ENCODE data around the gene MYL3.
"Not testable (repeated sequence)": the region's sequence is repeated elsewhere in the genome, so short reads cannot be mapped to it uniquely, and the experiment has no call there.

The MYL3 gene

DNA sequence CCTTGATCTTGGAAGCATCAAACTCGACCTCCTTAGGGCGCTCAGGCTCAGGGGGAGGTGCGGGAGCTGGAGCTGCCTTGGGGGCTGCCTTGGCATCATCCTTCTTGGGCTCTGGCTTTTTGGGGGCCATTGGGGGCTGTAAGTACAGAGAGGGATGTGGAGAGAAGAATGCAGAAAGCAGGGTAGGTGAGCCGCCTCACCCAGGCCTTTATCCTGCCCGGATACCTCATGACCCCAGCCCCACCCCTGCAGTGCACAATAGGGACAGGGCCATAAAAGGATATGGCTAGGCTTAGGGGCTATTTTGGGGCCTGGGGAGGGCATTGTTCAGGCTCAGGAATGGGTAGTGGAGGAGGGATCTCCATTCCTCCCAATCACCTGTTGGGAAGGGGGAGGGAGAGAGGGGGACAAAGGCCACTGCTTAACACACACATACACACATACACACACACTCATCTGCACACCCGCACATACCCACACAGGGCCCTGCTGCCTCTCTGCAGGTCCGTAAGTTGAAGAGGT, at the start of gene MYL3:
Gene MYL3, minus strand, starts transcription at position 184 of the 522 bp plus-strand sequence. Its CDS starts 54 bp downstream, at position 130.
- H3K9me3 ChIP-seq (ENCODE audit: control insufficient read depth, insufficient read depth, low read length) = no peaks in the 10 kb centered on the region
- no peak within 1 kb of the TSS for H3K4me3 ChIP-seq (ENCODE audit: low read depth, low read length)
- H3K36me3 ChIP-seq (ENCODE audit: control insufficient read depth, insufficient read depth, low read length) = no peaks in the 10 kb centered on the region
- no peaks in the 10 kb centered on the region for H3K27me3 ChIP-seq (ENCODE audit: control insufficient read depth, insufficient read depth, low read length)
- H3K27ac ChIP-seq (ENCODE audit: low read depth, low read length) = no peak within 1 kb of the TSS
- H3K4me1 ChIP-seq (ENCODE audit: control insufficient read depth, insufficient read depth, low read length) = no peaks in the 10 kb centered on the region
- no peak within 1 kb of the TSS for H3K9ac ChIP-seq (ENCODE audit: low read depth, low read length)

DNA sequence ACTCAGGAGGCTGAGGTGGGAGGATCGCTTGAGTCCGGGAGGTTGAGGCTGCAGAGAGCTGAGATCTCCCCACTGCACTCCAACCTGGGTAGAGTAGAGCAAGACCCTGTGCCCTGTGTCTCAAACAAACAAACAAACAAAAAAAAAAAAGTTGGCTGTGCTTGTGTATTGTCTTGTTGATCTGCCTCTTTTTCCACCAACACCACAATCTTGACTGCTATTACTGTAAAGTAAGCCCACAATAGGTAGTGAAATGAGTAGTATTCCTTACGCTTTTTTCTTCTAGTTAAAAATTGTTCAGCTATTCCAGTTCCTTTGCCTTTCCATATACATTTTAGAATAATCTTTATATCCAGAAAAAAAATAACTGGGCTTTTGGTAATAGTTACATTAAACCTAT, 49.7 kb upstream of the MYL3 start:
- Histone ChIP-seq H3K27ac (ENCODE audit: low read depth, low read length) (no peak overlapping the region), H3K9ac (ENCODE audit: low read depth, low read length) (no peak overlapping the region)

DNA sequence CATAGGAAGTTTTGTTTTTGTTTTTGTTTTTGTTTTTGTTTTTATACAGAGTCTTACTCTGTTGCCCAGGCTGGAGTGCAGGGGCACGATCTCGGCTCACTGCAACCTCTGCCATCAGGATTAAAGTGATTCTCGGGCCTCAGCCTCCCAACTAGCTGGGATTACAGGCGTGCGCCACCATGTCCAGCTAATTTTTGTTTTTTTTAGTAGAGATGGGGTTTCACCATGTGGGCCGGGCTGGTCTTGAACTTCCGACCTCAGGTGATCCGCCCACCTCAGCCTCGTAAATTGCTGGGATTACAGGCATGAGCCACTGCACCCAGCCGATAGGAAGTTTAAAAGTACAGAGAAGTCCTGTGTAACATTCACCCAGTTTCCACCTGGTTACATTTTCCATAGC, 47.7 kb upstream of the MYL3 start:
- H3K36me3 ChIP-seq (ENCODE audit: control insufficient read depth, insufficient read depth, low read length); H3K9me3 ChIP-seq (ENCODE audit: control insufficient read depth, insufficient read depth, low read length); H3K4me1 ChIP-seq (ENCODE audit: control insufficient read depth, insufficient read depth, low read length); H3K9ac ChIP-seq (ENCODE audit: low read depth, low read length); H3K4me3 ChIP-seq (ENCODE audit: low read depth, low read length); H3K27me3 ChIP-seq (ENCODE audit: control insufficient read depth, insufficient read depth, low read length); H3K27ac ChIP-seq (ENCODE audit: low read depth, low read length): not testable (repeated sequence)

More for the DNA sequence above, 49.7 kb upstream of the MYL3 start:
- no peak overlapping the region for H3K4me3 ChIP-seq (ENCODE audit: low read depth, low read length)
- no peaks in the 10 kb centered on the region for H3K27me3 ChIP-seq (ENCODE audit: control insufficient read depth, insufficient read depth, low read length)
- no peaks in the 10 kb centered on the region for H3K4me1 ChIP-seq (ENCODE audit: control insufficient read depth, insufficient read depth, low read length)
- 0 out of 2 replicates have a peak, but pooled peaks cover 4% of the 10 kb centered on the region for H3K9me3 ChIP-seq (ENCODE audit: control insufficient read depth, insufficient read depth, low read length)
- H3K36me3 ChIP-seq (ENCODE audit: control insufficient read depth, insufficient read depth, low read length) = peaks cover 9% of the 10 kb centered on the region

DNA sequence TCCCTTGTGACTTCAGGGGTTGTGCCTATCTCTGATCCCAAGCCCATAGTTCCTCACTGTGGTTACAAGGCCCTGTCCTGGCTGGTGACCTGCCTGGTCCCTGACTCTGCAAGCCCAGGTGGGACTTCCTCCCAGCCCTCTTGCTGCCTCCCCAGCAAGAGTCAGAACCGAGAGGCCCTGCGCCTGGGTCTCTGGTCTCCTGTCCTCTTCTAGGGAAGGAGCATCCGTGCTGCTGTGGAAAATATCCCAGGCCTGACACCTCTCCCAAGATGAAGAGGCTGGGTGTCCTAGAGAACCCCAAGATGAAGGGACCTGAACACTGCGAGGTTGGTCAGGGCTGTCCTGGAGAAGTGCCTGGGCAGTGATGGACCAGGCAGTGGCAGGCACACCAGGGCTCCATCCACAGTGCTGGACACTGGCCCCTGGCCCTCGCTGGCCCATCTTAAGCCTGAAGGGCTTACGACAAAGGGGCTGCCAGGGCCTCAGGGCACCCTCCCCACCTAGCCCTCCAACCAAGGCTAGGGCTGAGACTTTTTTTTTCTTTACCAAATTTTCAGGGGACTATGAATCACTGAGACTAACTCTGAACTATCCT, 47.0 kb upstream of the MYL3 start:
- H3K4me3 ChIP-seq (ENCODE audit: low read depth, low read length) = no peak overlapping the region
- no peaks in the 10 kb centered on the region for H3K36me3 ChIP-seq (ENCODE audit: control insufficient read depth, insufficient read depth, low read length)
- H3K27ac ChIP-seq (ENCODE audit: low read depth, low read length) = no peak overlapping the region
- H3K27me3 ChIP-seq (ENCODE audit: control insufficient read depth, insufficient read depth, low read length) = no peaks in the 10 kb centered on the region
- no peak overlapping the region for H3K9ac ChIP-seq (ENCODE audit: low read depth, low read length)
- H3K4me1 ChIP-seq (ENCODE audit: control insufficient read depth, insufficient read depth, low read length) = no peaks in the 10 kb centered on the region
- H3K9me3 ChIP-seq (ENCODE audit: control insufficient read depth, insufficient read depth, low read length) = no peaks in the 10 kb centered on the region

DNA sequence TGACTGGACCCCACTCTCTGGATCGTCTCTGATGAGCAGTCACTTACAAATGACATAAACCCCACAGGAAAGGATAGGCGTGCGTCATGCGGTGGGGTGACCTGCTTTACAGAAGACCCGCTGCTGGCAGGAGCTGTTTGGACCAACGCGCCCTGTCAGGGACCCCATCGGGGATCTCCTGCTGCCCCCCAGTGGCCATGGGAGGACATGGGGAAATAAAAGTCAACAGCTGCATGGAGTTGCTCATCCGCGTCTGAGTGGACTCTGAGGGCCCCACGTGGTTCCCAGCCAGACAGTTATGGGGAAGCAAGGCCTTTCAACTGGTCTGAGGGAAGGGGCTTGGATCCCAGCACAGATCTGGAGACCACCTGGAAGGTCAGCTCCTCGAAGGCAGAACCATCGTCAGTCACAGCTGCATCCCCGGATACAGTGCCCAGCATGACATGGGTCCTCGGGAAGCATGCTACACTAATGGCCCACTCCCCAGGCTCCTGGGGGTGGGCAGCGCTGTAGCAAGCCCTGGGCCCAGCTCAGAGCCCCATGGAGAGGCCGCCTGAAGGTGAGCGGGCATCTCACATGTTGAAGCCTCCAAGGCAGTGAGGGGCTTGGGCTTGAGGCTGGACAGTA, 46.4 kb upstream of the MYL3 start:
- no peaks in the 10 kb centered on the region for H3K36me3 ChIP-seq (ENCODE audit: control insufficient read depth, insufficient read depth, low read length)
- no peak overlapping the region for H3K9ac ChIP-seq (ENCODE audit: low read depth, low read length)
- no peak overlapping the region for H3K27ac ChIP-seq (ENCODE audit: low read depth, low read length)
- no peaks in the 10 kb centered on the region for H3K9me3 ChIP-seq (ENCODE audit: control insufficient read depth, insufficient read depth, low read length)
- H3K4me1 ChIP-seq (ENCODE audit: control insufficient read depth, insufficient read depth, low read length) = no peaks in the 10 kb centered on the region
- H3K27me3 ChIP-seq (ENCODE audit: control insufficient read depth, insufficient read depth, low read length) = no peaks in the 10 kb centered on the region
- no peak overlapping the region for H3K4me3 ChIP-seq (ENCODE audit: low read depth, low read length)

DNA sequence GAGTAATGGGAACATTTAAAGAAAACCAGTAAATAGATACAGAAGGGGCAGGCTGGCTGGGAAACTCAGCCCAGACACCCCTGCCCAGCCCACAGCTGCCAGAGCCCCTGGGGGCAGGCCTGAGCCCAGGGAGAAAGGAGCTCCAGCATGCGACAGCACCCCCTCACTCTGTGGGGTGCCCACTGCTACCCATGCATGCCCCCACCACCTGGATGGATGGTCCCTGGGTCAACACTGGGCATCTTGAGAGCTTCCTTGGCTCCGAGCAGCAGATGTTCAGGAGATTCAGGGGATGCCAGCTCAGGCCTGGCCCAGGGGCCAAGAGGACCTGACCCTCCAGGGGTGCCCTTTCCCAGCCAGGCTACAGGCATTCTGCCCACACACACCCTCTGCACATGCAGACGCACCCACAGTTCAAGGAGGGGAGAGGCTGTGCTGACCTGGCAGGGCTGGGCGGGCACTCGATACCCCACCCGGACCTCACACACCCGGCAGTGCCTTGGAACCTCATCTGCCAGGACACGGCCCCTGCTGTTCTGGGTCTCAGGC, 45.8 kb upstream of the MYL3 start:
- H3K4me1 ChIP-seq (ENCODE audit: control insufficient read depth, insufficient read depth, low read length) = no peaks in the 10 kb centered on the region
- H3K4me3 ChIP-seq (ENCODE audit: low read depth, low read length) = no peak overlapping the region
- H3K36me3 ChIP-seq (ENCODE audit: control insufficient read depth, insufficient read depth, low read length) = no peaks in the 10 kb centered on the region
- H3K9ac ChIP-seq (ENCODE audit: low read depth, low read length) = no peak overlapping the region
- H3K27me3 ChIP-seq (ENCODE audit: control insufficient read depth, insufficient read depth, low read length) = no peaks in the 10 kb centered on the region
- H3K27ac ChIP-seq (ENCODE audit: low read depth, low read length) = no peak overlapping the region
- no peaks in the 10 kb centered on the region for H3K9me3 ChIP-seq (ENCODE audit: control insufficient read depth, insufficient read depth, low read length)

DNA sequence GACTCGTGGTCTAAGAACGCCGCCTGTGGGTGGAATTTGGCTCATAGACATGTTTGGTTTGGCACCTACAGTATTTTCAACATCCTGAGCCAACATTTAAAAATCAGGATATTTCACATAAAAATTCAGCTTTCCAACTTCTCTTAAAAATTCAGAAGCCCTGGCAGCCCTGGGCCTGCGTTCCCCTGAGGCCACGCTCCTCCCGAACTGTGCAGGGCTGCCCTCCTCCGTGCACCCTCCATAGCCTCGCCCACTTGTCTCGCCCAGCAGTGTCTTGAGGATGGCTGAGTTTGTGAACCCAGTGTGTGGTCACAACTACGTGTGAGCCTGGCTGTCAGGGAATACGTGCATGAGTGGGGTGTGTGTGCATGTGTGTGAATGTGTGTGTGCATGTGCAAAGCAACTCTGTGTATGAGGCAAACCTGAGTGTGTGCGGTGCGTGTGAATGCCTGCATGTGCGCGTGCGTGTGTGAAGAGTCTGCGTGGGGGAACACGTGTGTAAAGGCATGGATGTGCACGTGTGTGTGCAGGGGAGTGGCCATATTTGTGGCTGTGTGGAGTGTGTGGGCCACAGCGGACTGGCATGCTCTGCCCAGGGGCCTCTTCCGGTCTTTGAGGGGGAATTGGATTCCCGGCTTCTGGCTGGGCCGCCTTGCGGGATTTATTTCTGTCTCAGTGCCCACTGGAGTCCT, 45.2 kb upstream of the MYL3 start:
- Histone ChIP-seq H3K9me3 (ENCODE audit: control insufficient read depth, insufficient read depth, low read length) (no peaks in the 10 kb centered on the region), H3K4me1 (ENCODE audit: control insufficient read depth, insufficient read depth, low read length) (no peaks in the 10 kb centered on the region), H3K27ac (ENCODE audit: low read depth, low read length) (no peak overlapping the region), H3K4me3 (ENCODE audit: low read depth, low read length) (no peak overlapping the region), H3K27me3 (ENCODE audit: control insufficient read depth, insufficient read depth, low read length) (no peaks in the 10 kb centered on the region), H3K9ac (ENCODE audit: low read depth, low read length) (no peak overlapping the region), H3K36me3 (ENCODE audit: control insufficient read depth, insufficient read depth, low read length) (no peaks in the 10 kb centered on the region)

DNA sequence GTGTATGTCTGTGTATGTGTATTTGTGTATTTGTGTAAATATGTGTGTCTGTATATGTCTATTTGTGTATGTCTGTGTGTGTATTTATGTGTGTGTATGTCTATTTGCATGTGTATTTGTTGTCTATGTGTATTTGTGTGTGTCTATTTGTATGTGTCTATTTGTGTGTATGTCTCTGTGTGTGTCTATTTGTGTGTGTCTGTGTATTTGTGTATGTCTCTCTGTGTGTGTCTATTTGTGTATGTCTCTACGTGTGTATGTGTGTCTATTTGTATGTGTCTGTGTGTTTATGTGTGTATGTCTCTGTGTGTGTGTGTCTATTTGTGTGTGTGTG, 44.7 kb upstream of the MYL3 start:
- no peak overlapping the region for H3K9ac ChIP-seq (ENCODE audit: low read depth, low read length)
- no peak overlapping the region for H3K4me3 ChIP-seq (ENCODE audit: low read depth, low read length)
- H3K4me1 ChIP-seq (ENCODE audit: control insufficient read depth, insufficient read depth, low read length) = no peaks in the 10 kb centered on the region
- H3K27me3 ChIP-seq (ENCODE audit: control insufficient read depth, insufficient read depth, low read length) = no peaks in the 10 kb centered on the region
- H3K9me3 ChIP-seq (ENCODE audit: control insufficient read depth, insufficient read depth, low read length) = no peaks in the 10 kb centered on the region
- H3K36me3 ChIP-seq (ENCODE audit: control insufficient read depth, insufficient read depth, low read length) = no peaks in the 10 kb centered on the region
- H3K27ac ChIP-seq (ENCODE audit: low read depth, low read length) = no peak overlapping the region

DNA sequence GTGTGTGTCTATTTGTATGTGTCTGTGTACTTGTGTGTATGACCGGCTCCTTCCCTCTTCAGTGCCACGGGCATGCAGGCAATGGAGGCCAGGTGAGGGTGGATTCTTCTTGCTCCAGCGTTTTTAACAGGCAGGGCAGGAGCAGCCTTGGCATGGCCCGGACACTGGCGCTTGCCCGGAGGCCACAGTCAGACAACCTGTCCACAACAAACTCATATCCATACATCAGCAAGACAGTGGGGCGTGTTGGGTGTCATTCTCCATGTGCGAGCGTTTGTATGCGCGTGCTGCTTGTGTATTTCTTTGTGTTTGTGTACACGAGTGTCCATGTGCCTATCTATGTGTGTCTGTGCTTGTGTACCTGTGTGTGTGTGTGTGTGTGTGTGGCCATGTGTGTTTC, 44.0 kb upstream of the MYL3 start:
- Histone ChIP-seq H3K4me1 (ENCODE audit: control insufficient read depth, insufficient read depth, low read length) (no peaks in the 10 kb centered on the region), H3K9ac (ENCODE audit: low read depth, low read length) (no peak overlapping the region), H3K27ac (ENCODE audit: low read depth, low read length) (no peak overlapping the region), H3K4me3 (ENCODE audit: low read depth, low read length) (no peak overlapping the region), H3K27me3 (ENCODE audit: control insufficient read depth, insufficient read depth, low read length) (no peaks in the 10 kb centered on the region), H3K9me3 (ENCODE audit: control insufficient read depth, insufficient read depth, low read length) (no peaks in the 10 kb centered on the region), H3K36me3 (ENCODE audit: control insufficient read depth, insufficient read depth, low read length) (no peaks in the 10 kb centered on the region)

DNA sequence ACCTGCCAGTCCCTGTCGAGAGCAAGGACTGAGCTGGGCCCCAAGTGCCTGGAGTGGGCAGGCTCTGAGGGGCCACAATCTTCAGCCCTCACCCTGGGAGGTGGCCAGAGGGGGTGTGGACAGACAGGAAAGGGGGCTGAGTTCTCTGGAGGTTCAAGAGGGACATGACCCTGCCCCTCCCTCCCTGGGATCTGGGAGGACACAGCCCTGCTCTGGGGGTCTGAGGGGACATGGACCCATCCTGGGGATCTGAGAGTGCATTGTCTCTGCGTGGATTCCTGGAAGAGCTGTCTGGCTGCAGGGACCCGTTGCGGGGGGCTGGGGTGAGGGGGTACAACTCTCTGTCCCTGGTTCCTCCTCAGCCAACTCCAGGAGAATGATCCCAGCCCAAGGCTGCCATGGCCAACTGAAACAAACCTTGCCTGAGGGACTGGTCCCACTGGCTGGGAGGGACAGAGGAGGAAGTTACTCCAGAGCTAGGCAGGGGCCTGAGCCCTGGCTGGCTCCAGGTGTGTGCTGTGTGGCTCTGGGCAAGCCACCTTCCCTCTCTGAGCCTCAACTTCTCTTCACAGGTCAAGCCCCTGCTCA, 43.3 kb upstream of the MYL3 start:
- H3K4me3 ChIP-seq (ENCODE audit: low read depth, low read length) = no peak overlapping the region
- no peaks in the 10 kb centered on the region for H3K36me3 ChIP-seq (ENCODE audit: control insufficient read depth, insufficient read depth, low read length)
- H3K27ac ChIP-seq (ENCODE audit: low read depth, low read length) = no peak overlapping the region
- H3K4me1 ChIP-seq (ENCODE audit: control insufficient read depth, insufficient read depth, low read length) = no peaks in the 10 kb centered on the region
- no peaks in the 10 kb centered on the region for H3K9me3 ChIP-seq (ENCODE audit: control insufficient read depth, insufficient read depth, low read length)
- no peaks in the 10 kb centered on the region for H3K27me3 ChIP-seq (ENCODE audit: control insufficient read depth, insufficient read depth, low read length)
- H3K9ac ChIP-seq (ENCODE audit: low read depth, low read length) = no peak overlapping the region
